DND-41 (cell line): ENCODE results near the gene TMEM178B.

Experiments
- ATAC-seq: fragments of 200-7000 bp; cut with Tn5 transposase; 3 replicates; pipeline ENCODE4 v1.9.1; 2021; ENCODE audit warnings: low read depth; ENCODE audit not compliant: insufficient read depth
- DNase-seq: peaks from one replicate; pipeline ENCODE4 v3.0.0-alpha.2; 2020
- H2AFZ ChIP-seq: 2 replicates; pipeline ENCODE4 v1.6.0; 2012; ENCODE audit warnings: low read depth, low read length
- H3K27ac ChIP-seq: 2 replicates; pipeline ENCODE4 v1.5.1; 2012; ENCODE audit warnings: low read length, inconsistent platforms
- H3K27me3 ChIP-seq: fragments of 200-600 bp; sonication (generic); 2 replicates; pipeline ENCODE4 v1.6.0; 2012; ENCODE audit warnings: low read length, mild to moderate bottlenecking, inconsistent platforms; ENCODE audit not compliant: insufficient read depth, poor library complexity
- H3K36me3 ChIP-seq: 2 replicates; pipeline ENCODE4 v1.5.1; 2012; ENCODE audit warnings: low read length, inconsistent platforms; ENCODE audit not compliant: insufficient read depth
- H3K4me1 ChIP-seq: 2 replicates; pipeline ENCODE4 v1.5.1; 2012; ENCODE audit warnings: mild to moderate bottlenecking, low read length; ENCODE audit not compliant: insufficient read depth
- H3K4me2 ChIP-seq: 2 replicates; pipeline ENCODE4 v1.6.0; 2012; ENCODE audit warnings: mild to moderate bottlenecking, moderate library complexity, low read length, inconsistent platforms; ENCODE audit not compliant: insufficient read depth
- H3K4me3 ChIP-seq, 2 experiments: fragments of 200-600 bp in 1 of 2; shearing (Covaris generic) in 1 of 2; 2 replicates each; pipeline ENCODE4 v1.5.1; 2012 to 2016; ENCODE audit warnings: inconsistent platforms in 2 of 2, low read length in 2 of 2, mild to moderate bottlenecking in 2 of 2, low read depth in 1 of 2, moderate library complexity in 1 of 2
- H3K79me2 ChIP-seq: 2 replicates; pipeline ENCODE4 v1.6.0; 2012; ENCODE audit warnings: low read length, inconsistent platforms; ENCODE audit not compliant: insufficient read depth
- H3K9ac ChIP-seq: 2 replicates; pipeline ENCODE4 v1.6.0; 2012; ENCODE audit warnings: low read depth, mild to moderate bottlenecking, inconsistent platforms, low read length, moderate library complexity
- H3K9me3 ChIP-seq: 2 replicates; pipeline ENCODE4 v1.5.1; 2012; ENCODE audit warnings: low read length, moderate library complexity, mild to moderate bottlenecking, inconsistent platforms; ENCODE audit not compliant: insufficient read depth, severe bottlenecking
- H4K20me1 ChIP-seq: 2 replicates; pipeline ENCODE4 v1.6.0; 2012; ENCODE audit warnings: low read length; ENCODE audit not compliant: insufficient read depth
- CTCF ChIP-seq: IDR thresholded peaks from 2 replicates; pipeline ENCODE4 v1.5.1; 2012; ENCODE audit warnings: borderline replicate concordance, low read length, moderate library complexity, mild to moderate bottlenecking; ENCODE audit not compliant: poor library complexity, severe bottlenecking; ENCODE audit errors: extremely low read depth
- EZH2 ChIP-seq: IDR thresholded peaks from 3 replicates; pipeline ENCODE4 v1.6.1; 2012; ENCODE audit warnings: borderline replicate concordance, low read depth, mild to moderate bottlenecking, moderate library complexity, low read length, inconsistent platforms; ENCODE audit not compliant: severe bottlenecking

The TMEM178B gene

GRCh38 chr7:141390339-141390738 is 316.5 kb downstream of the TMEM178B start:
- H3K36me3 ChIP-seq = no peaks in the 10 kb centered on the region
- no peaks in the 10 kb centered on the region for H4K20me1 ChIP-seq
- H3K9me3 ChIP-seq = no peaks in the 10 kb centered on the region
- no peaks in the 10 kb centered on the region for H3K79me2 ChIP-seq
- no peak for ATAC-seq
- H3K27me3 ChIP-seq = peaks cover 15% of the 10 kb centered on the region
- H3K27ac ChIP-seq = no peak overlapping the region
- no peak overlapping the region for H2AFZ ChIP-seq
- H3K4me3 ChIP-seq = no peak overlapping the region
- H3K9ac ChIP-seq = no peak overlapping the region
- no peak for TF ChIP-seq CTCF
- TF ChIP-seq EZH2 = no peak
- no peaks in the 10 kb centered on the region for H3K4me1 ChIP-seq
- DNase-seq = no peak
- H3K4me2 ChIP-seq = no peak overlapping the region

GRCh38 chr7:141393056-141393455 is 319.2 kb downstream of the TMEM178B start:
- ATAC-seq (no peak), DNase-seq (no peak)
- no peaks in the 10 kb centered on the region for H3K79me2 ChIP-seq
- no peak for TF ChIP-seq EZH2
- TF ChIP-seq CTCF = no peak
- peaks cover 15% of the 10 kb centered on the region for H3K27me3 ChIP-seq
- no peak overlapping the region for H2AFZ ChIP-seq
- no peaks in the 10 kb centered on the region for H3K4me1 ChIP-seq
- H3K9ac ChIP-seq = no peak overlapping the region
- no peaks in the 10 kb centered on the region for H3K9me3 ChIP-seq
- H3K4me3 ChIP-seq = no peak overlapping the region
- no peak overlapping the region for H3K27ac ChIP-seq
- no peaks in the 10 kb centered on the region for H4K20me1 ChIP-seq
- no peak overlapping the region for H3K4me2 ChIP-seq
- no peaks in the 10 kb centered on the region for H3K36me3 ChIP-seq

- Histone ChIP-seq H3K4me2 (no peak overlapping the region), H3K79me2 (no peaks in the 10 kb centered on the region), H3K4me1 (no peaks in the 10 kb centered on the region), H3K27me3 (peaks cover 12% of the 10 kb centered on the region), H4K20me1 (no peaks in the 10 kb centered on the region), H3K9ac (no peak overlapping the region), H2AFZ (no peak overlapping the region), H3K4me3 (no peak overlapping the region), H3K9me3 (no peaks in the 10 kb centered on the region), H3K36me3 (no peaks in the 10 kb centered on the region), H3K27ac (no peak overlapping the region)
- no peak for TF ChIP-seq EZH2
- no peak for TF ChIP-seq CTCF
- no peak for ATAC-seq
- no peak for DNase-seq
These were observed 323.6 kb downstream of the TMEM178B start for GRCh38 chr7:141397236-141398163.
